ENCODE measurements around the gene INO80B.
"Not testable (repeated sequence)": the region's sequence is repeated elsewhere in the genome, so short reads cannot be mapped to it uniquely, and the experiment has no call there.

The INO80B gene

GRCh38 chr2:74482801-74483674, 28.2 kb downstream of the INO80B start, which contains the start of the genes CCDC142 and TTC31:
Gene CCDC142 (minus strand): TSS chr2:74482998. CDS start chr2:74482837, 161 bp downstream.
Gene TTC31 (plus strand): TSS chr2:74483081. CDS start chr2:74483096, 15 bp downstream.
- DNase-seq, result peak; percentile 94 to 98

GRCh38 chr2:74483675-74484164, 28.8 kb downstream of the INO80B start:
- DNase-seq, result not testable (repeated sequence)

- DNase-seq, result no peak
Measured at GRCh38 chr2:74486141-74486540, 31.3 kb downstream of the INO80B start.

GRCh38 chr2:74488643-74489481, 34.0 kb downstream of the INO80B start:
- DNase-seq, result no peak

GRCh38 chr2:74489906-74490305, 35.0 kb downstream of the INO80B start:
- no peak for DNase-seq

- DNase-seq, result no peak
Measured at GRCh38 chr2:74491648-74492544, 37.0 kb downstream of the INO80B start.

- DNase-seq, result no peak
Measured at GRCh38 chr2:74493546-74493945, 38.7 kb downstream of the INO80B start.

GRCh38 chr2:74495440-74495839, 40.6 kb downstream of the INO80B start:
- no peak for DNase-seq

GRCh38 chr2:74496997-74497776, 42.3 kb downstream of the INO80B start:
- no peak for DNase-seq

- DNase-seq, result no peak
Measured at GRCh38 chr2:74497777-74498499, 43.1 kb downstream of the INO80B start.

- DNase-seq, result no peak
Measured at GRCh38 chr2:74498500-74499266, 43.8 kb downstream of the INO80B start.

- no peak for DNase-seq
Measured at GRCh38 chr2:74499267-74499939, 44.5 kb downstream of the INO80B start, which contains the start of gene LBX2. Gene LBX2 (minus strand): TSS chr2:74499603. CDS start chr2:74499537, 66 bp downstream.

- no peak for DNase-seq
Measured at GRCh38 chr2:74499940-74500577, 45.2 kb downstream of the INO80B start.

- DNase-seq, result no peak
Measured at GRCh38 chr2:74500578-74500946, 45.7 kb downstream of the INO80B start.

- DNase-seq, result no peak
Measured at GRCh38 chr2:74501335-74502071, 46.6 kb downstream of the INO80B start.

- DNase-seq, result no peak
Measured at GRCh38 chr2:74502147-74502719, 47.3 kb downstream of the INO80B start.

GRCh38 chr2:74502720-74503505, 48.0 kb downstream of the INO80B start:
- no peak for DNase-seq

Data from hippocampal formation (tissue), 2 donors.